HEK293T (cell line): ENCODE data around the gene ARHGEF16.

ENCODE experiments used
- ELF4 ChIP-seq: fragments of 450-650 bp; IDR thresholded peaks from 2 replicates; pipeline ENCODE4 v1.6.1; 2017; ENCODE audit warnings: antibody characterized with exemption
- HDGF ChIP-seq: fragments of 450-650 bp; IDR thresholded peaks from 2 replicates; pipeline ENCODE4 v1.6.1; 2017; ENCODE audit warnings: antibody characterized with exemption, borderline replicate concordance
- SUZ12 ChIP-seq: fragments of 450-650 bp; IDR thresholded peaks from 2 replicates; pipeline ENCODE4 v1.6.1; 2016; ENCODE audit warnings: mild to moderate bottlenecking

- TF ChIP-seq SUZ12 = no peak
- no peak for TF ChIP-seq HDGF
- no peak for TF ChIP-seq ELF4
Measured at GRCh38 chr1:3440711-3441409, 13.6 kb upstream of the ARHGEF16 start.
